ENCODE results near the gene NUDT16L1. TPM values are rescaled to one million over a fixed set of nuclear protein-coding genes. Genes with fewer than 3 reads are reported as not detected.
"Not testable (repeated sequence)": the region's sequence is repeated elsewhere in the genome, so short reads cannot be mapped to it uniquely, and the experiment has no call there.

The NUDT16L1 gene
- total RNA-seq, 1 donor from 2014 or later: 77.3 TPM

DNA sequence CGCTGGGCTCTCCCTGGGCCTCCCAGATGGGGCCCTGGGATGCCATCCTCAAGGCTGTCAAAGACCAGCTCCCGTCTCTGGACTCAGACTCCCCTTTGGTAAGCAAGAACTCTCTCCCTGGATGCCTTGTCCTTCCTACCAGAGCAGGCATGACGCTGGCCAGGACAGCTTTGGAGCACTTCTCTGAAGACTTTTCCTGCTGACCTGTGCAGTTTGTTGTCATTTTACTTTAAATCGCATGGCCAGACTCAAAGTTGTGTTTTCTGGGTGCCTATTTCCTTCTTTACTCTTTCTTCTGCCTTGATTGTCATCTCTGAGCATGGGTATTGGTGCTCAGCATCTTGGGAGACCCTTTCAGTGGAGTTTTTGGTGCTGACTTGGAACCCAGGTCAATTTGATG lies 43.2 kb downstream of the NUDT16L1 start:
- DNase-seq (ENCODE audit: low spot score in 2 of 2): no peak
- Histone ChIP-seq H3K4me3 (no peak overlapping the region), H3K36me3 (no peaks in the 10 kb centered on the region), H3K27ac (no peak overlapping the region), H3K9me3 (no peaks in the 10 kb centered on the region), H3K4me1 (peaks cover 0 to 8% of the 10 kb centered on the region in 2 donors), H3K27me3 (no peaks in the 10 kb centered on the region)
- TF ChIP-seq, protein P1, sequence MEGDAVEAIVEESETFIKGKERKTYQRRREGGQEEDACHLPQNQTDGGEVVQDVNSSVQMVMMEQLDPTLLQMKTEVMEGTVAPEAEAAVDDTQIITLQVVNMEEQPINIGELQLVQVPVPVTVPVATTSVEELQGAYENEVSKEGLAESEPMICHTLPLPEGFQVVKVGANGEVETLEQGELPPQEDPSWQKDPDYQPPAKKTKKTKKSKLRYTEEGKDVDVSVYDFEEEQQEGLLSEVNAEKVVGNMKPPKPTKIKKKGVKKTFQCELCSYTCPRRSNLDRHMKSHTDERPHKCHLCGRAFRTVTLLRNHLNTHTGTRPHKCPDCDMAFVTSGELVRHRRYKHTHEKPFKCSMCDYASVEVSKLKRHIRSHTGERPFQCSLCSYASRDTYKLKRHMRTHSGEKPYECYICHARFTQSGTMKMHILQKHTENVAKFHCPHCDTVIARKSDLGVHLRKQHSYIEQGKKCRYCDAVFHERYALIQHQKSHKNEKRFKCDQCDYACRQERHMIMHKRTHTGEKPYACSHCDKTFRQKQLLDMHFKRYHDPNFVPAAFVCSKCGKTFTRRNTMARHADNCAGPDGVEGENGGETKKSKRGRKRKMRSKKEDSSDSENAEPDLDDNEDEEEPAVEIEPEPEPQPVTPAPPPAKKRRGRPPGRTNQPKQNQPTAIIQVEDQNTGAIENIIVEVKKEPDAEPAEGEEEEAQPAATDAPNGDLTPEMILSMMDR (IDR thresholded peaks at IDR 0.05): no peak
- intact Hi-C loops (cut with DNase I): no loop called here

DNA sequence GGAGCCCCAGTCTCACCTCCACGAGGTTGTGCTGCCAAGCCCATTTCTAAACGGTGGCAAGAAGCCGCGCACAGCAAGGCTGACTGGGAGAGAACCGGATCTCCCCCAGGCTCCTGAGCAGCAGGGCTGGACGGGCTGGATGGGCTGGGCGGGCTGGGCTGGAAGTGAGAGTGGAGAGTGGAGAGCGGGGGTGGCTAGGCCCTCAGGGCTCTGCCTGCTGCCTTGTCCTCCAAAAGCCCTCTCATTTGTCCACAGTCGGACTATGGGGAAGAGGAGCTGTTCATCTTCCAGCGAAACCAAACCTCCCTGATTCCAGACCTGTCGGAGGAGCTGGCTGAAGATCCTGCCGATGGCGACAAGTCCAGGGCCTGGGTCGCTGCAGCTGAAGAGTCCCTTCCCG lies 44.2 kb downstream of the NUDT16L1 start:
- Histone ChIP-seq H3K4me1 (peaks cover 0 to 8% of the 10 kb centered on the region in 2 donors), H3K36me3 (no peaks in the 10 kb centered on the region), H3K4me3 (no peak overlapping the region), H3K27me3 (no peaks in the 10 kb centered on the region), H3K9me3 (no peaks in the 10 kb centered on the region), H3K27ac (no peak overlapping the region)
- no peak for DNase-seq (ENCODE audit: low spot score in 2 of 2)
- intact Hi-C loops (cut with DNase I): no loop called here
- TF ChIP-seq, protein P1 (IDR thresholded peaks at IDR 0.05): no peak

DNA sequence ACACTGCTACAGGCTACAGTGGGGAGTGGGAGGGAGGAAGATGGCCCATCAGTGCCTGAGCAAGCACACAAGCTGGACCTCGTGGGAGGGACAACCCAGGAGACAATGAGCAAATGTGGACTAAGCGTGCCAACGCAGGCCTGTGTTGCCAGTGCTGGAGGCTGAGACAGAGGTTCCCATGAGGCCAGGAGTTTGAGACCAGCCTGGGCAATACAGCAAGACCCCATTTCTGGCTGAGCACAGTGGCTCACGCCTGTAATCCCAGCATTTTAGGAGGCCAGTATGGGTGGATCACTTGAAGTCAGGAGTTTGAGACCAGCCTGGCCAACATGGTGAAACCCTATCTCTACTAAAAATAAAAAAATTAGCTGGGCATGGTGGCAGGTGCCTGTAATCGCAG lies 45.0 kb downstream of the NUDT16L1 start:
- H3K4me1 ChIP-seq; H3K9me3 ChIP-seq; intact Hi-C loops (cut with DNase I); H3K27ac ChIP-seq; H3K27me3 ChIP-seq; H3K4me3 ChIP-seq; H3K36me3 ChIP-seq; DNase-seq (ENCODE audit: low spot score in 2 of 2): not testable (repeated sequence)

GRCh38 chr16:4743226-4743878 lies 50.0 kb downstream of the NUDT16L1 start:
- intact Hi-C loops (cut with DNase I): no loop called here
- H3K9me3 ChIP-seq: no peaks in the 10 kb centered on the region
- no peak overlapping the region for H3K4me3 ChIP-seq
- H3K27ac ChIP-seq: no peak overlapping the region
- no peaks in the 10 kb centered on the region for H3K27me3 ChIP-seq
- no peaks in the 10 kb centered on the region for H3K36me3 ChIP-seq
- H3K4me1 ChIP-seq: peaks cover 0 to 3% of the 10 kb centered on the region in 2 donors
- DNase-seq (ENCODE audit: low spot score in 2 of 2): no peak
- TF ChIP-seq, protein P1 (IDR thresholded peaks at IDR 0.05): no peak

DNA sequence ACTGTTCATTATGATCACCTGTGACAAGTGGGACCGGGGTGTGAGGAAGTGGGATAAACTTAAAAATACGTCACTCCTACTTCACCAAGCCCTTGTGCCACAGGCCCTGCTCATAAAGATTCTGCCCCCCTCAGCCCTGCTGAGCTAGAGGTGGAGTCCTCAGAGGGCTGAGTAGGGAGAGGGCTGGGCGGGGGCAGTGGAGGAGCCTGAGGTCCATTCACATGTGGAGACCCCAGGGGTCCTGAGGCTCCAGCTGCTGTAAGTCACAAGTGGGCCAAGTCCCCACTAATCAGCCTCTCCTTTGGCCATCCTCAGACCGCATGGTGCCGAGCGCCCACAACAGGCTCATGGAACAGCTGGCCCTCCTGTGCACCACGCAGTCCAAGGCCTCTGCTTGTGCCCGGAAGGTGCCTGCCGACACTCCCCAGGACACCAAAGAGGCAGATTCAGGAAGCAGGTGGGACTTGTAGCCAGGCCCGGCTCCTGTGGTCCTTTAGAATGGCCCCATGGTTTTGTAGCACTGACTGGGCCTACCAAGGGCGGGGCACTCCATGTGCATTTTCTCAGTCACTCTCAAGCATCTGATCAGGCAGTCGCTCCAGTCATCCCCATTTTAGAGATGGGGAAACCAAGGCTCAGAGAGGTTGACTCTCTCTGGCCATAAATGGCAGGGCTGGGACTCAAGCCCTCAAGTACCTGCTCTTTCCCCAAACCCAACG lies 51.4 kb downstream of the NUDT16L1 start:
- no peaks in the 10 kb centered on the region for H3K27me3 ChIP-seq
- peaks cover 0 to 11% of the 10 kb centered on the region in 2 donors for H3K36me3 ChIP-seq
- H3K4me1 ChIP-seq: peaks cover 0 to 3% of the 10 kb centered on the region in 2 donors
- H3K4me3 ChIP-seq: no peak overlapping the region
- intact Hi-C loops (cut with DNase I): no loop called here
- TF ChIP-seq, protein P1 (IDR thresholded peaks at IDR 0.05): no peak
- H3K9me3 ChIP-seq: no peaks in the 10 kb centered on the region
- no peak overlapping the region for H3K27ac ChIP-seq
- DNase-seq (ENCODE audit: low spot score in 2 of 2): no peak

DNA sequence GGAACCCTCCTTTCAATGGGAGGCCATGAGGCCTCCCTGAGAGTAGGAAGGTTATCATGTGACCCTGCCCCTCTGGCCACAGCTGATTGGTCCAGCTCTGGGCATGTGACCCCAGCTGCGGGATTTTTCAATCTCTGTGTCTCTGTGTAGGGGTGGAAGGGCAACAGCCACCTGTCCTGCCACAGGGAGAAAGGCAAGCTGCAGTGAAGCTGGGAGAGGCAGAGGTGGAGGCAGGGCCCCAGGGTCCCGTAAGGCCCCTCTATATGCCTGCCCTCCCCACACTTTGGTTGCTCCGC lies 51.9 kb downstream of the NUDT16L1 start:
- Histone ChIP-seq H3K9me3 (no peaks in the 10 kb centered on the region), H3K27ac (no peak overlapping the region), H3K27me3 (no peaks in the 10 kb centered on the region), H3K4me3 (no peak overlapping the region), H3K4me1 (peaks cover 0 to 3% of the 10 kb centered on the region in 2 donors), H3K36me3 (peaks cover 3 to 16% of the 10 kb centered on the region in 2 donors)
- intact Hi-C loops (cut with DNase I): no loop called here
- DNase-seq (ENCODE audit: low spot score in 2 of 2): no peak
- TF ChIP-seq, protein P1 (IDR thresholded peaks at IDR 0.05): no peak

Other genes starting within 250 kb of the NUDT16L1 start
- gene NMRAL1, start 218.9 kb upstream of the NUDT16L1 start, total RNA-seq: 48.6 TPM
- gene HMOX2, start 217.2 kb upstream of the NUDT16L1 start, total RNA-seq: 36.7 TPM
- 36.9 TPM for gene CDIP1, start 154.8 kb upstream of the NUDT16L1 start, total RNA-seq
- not detected for gene C16orf96, start 137.2 kb upstream of the NUDT16L1 start, total RNA-seq
- 4.6 TPM for gene UBALD1, start 78.7 kb upstream of the NUDT16L1 start, total RNA-seq
- gene MGRN1, start 68.7 kb upstream of the NUDT16L1 start, total RNA-seq: 201 TPM
- 55.9 TPM for gene ANKS3, start 40.7 kb downstream of the NUDT16L1 start, total RNA-seq
- not detected for gene DNAAF8, start 41.0 kb downstream of the NUDT16L1 start, total RNA-seq
- 13.7 TPM for gene ZNF500, start 73.6 kb downstream of the NUDT16L1 start, total RNA-seq
- gene SEPTIN12, start 94.8 kb downstream of the NUDT16L1 start, total RNA-seq: not detected
- not detected for gene SMIM22, start 101.8 kb downstream of the NUDT16L1 start, total RNA-seq
- 10.5 TPM for gene ROGDI, start 109.1 kb downstream of the NUDT16L1 start, total RNA-seq
- gene GLYR1, start 153.7 kb downstream of the NUDT16L1 start, total RNA-seq: 39.2 TPM
- 31.8 TPM for gene UBN1, start 153.9 kb downstream of the NUDT16L1 start, total RNA-seq
- gene PPL, start 243.6 kb downstream of the NUDT16L1 start, total RNA-seq: 25.7 TPM

All from ascending aorta (tissue), 2 donors.